ENCODE measurements around the gene CLEC12A.

DNA sequence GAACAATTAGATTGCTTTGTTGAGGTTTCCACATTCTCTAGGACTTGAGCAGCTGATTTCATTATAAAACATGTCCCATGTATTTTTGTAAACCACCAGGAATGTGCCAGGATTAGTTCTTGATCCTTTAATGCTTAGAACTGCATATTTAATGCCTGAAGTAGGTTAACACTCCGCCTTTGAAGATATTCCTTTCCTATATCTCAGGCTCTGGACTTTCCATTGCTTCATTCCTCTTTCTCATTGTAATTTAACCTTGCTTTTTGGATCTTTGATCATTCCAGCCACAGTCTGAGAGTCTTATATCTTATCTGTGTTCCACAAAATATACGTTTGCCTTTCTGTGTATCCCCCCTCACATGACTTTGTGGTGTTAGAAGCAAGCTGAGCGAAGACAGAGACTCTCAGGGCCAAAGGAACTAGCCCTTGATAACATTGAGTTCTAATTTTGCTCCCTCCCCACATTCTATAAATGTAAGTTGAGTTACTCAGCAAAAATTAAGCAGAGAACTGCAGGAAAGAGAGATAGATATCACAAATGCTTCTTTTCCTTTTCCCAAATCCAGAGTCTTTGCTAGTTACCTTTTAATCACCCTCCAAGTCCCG lies 30.1 kb downstream of the CLEC12A start:
- no peak for TF ChIP-seq POLR2A (IDR thresholded peaks at IDR 0.05)
- TF ChIP-seq, protein P1, sequence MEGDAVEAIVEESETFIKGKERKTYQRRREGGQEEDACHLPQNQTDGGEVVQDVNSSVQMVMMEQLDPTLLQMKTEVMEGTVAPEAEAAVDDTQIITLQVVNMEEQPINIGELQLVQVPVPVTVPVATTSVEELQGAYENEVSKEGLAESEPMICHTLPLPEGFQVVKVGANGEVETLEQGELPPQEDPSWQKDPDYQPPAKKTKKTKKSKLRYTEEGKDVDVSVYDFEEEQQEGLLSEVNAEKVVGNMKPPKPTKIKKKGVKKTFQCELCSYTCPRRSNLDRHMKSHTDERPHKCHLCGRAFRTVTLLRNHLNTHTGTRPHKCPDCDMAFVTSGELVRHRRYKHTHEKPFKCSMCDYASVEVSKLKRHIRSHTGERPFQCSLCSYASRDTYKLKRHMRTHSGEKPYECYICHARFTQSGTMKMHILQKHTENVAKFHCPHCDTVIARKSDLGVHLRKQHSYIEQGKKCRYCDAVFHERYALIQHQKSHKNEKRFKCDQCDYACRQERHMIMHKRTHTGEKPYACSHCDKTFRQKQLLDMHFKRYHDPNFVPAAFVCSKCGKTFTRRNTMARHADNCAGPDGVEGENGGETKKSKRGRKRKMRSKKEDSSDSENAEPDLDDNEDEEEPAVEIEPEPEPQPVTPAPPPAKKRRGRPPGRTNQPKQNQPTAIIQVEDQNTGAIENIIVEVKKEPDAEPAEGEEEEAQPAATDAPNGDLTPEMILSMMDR (IDR thresholded peaks at IDR 0.05), result no peak
